ENCODE measurements around the gene RPL10A. TPM values are rescaled to one million over a fixed set of nuclear protein-coding genes. Genes with fewer than 3 reads are reported as not detected.
"Not testable (repeated sequence)": the region's sequence is repeated elsewhere in the genome, so short reads cannot be mapped to it uniquely, and the experiment has no call there.

The RPL10A gene
- total and polyA plus RNA-seq, 2 of the 13 experiments (the other 11 are each of a cell fraction or from before 2014, with no cell fraction given) = 1,854 to 2,726 TPM

GRCh38 chr6:35432702-35433101 lies 35.5 kb upstream of the RPL10A start:
- peak; percentile 25; the same call in 1 of the 2 replicates for TF ChIP-seq ZNF121 (CRISPR knock-in tag; IDR thresholded peaks at IDR 0.05)
- peak; percentile 54; the same call in 1 of the 2 replicates for TF ChIP-seq ZNF770 (CRISPR knock-in tag; IDR thresholded peaks at IDR 0.05)
- H3K9me3 ChIP-seq (ENCODE audit: low read length); H3K4me2 ChIP-seq (ENCODE audit: low read depth, low read length); H3K4me3 ChIP-seq (replicated peaks in 1 of 3; ENCODE audit: insufficient read depth in 1 of 3, low read depth in 2 of 3, low read length in 3 of 3); FAIRE-seq; POLR2A ChIA-PET; H3K27ac ChIP-seq (ENCODE audit: extremely low read length, insufficient read depth, low read length); DNase-seq (ENCODE audit: low spot score); CTCF ChIA-PET (ENCODE audit: low intra/inter-chr PET ratio, low total read pairs); ATAC-seq; H3K36me3 ChIP-seq (replicated peaks in 1 of 2; ENCODE audit: control insufficient read depth in 1 of 2, insufficient read depth in 2 of 2, low read length in 2 of 2); intact Hi-C loops (cut with micrococcal nuclease; ENCODE audit: unreplicated experiment); H4K20me1 ChIP-seq (ENCODE audit: insufficient read depth, low read length); BruUV-seq (replicated peaks); H3K9ac ChIP-seq (ENCODE audit: insufficient read depth, low read depth, low read length); in situ Hi-C loops (cut with HindIII; ENCODE audit: extremely low pct_ligation_motif_present, low pct_unique_long_range_greater_than_20kb); H2AFZ ChIP-seq (ENCODE audit: low read length); H3K79me2 ChIP-seq (ENCODE audit: insufficient read depth, low read length): not testable (repeated sequence)
- 42% methylated on average over 3 of the region's 3 CpGs for WGBS (ENCODE audit: low lambda C conversion rate)
- Histone ChIP-seq H3K27me3 (ENCODE audit: control insufficient read depth in 1 of 2, insufficient read depth in 2 of 2, low read length in 2 of 2) (peaks cover 2 to 16% of the 10 kb centered on the region in 2 experiments; a peak in 2 of 5 replicates), H3K4me1 (ENCODE audit: insufficient read depth, low read length) (peaks cover 64% of the 10 kb centered on the region)

- peak; percentile 27 for ATAC-seq
- H4K20me1 ChIP-seq (ENCODE audit: insufficient read depth, low read length) = no peaks in the 10 kb centered on the region
- ChIA-PET POLR2A (interaction anchor here (0.9 to 1.6 kb wide), 3 partner anchors 8 to 107 kb away, joined by 3 to 4 read pairs (median 3); no protein-coding TSS in a partner anchor), CTCF (ENCODE audit: low intra/inter-chr PET ratio, low total read pairs) (no interaction called here)
- DNase-seq (ENCODE audit: low spot score) = no peak
- H3K36me3 ChIP-seq (replicated peaks in 1 of 2; ENCODE audit: control insufficient read depth in 1 of 2, insufficient read depth in 2 of 2, low read length in 2 of 2) = no peaks in the 10 kb centered on the region
- H3K4me1 ChIP-seq (ENCODE audit: insufficient read depth, low read length) = peaks cover 59% of the 10 kb centered on the region
- H3K27ac ChIP-seq (ENCODE audit: extremely low read length, insufficient read depth, low read length) = no peak overlapping the region
- intact Hi-C loops (cut with micrococcal nuclease; ENCODE audit: unreplicated experiment) (no loop called here), in situ Hi-C loops (cut with HindIII; ENCODE audit: extremely low pct_ligation_motif_present, low pct_unique_long_range_greater_than_20kb) (no loop called here)
- H3K27me3 ChIP-seq (ENCODE audit: control insufficient read depth in 1 of 2, insufficient read depth in 2 of 2, low read length in 2 of 2) = peaks cover 2 to 16% of the 10 kb centered on the region in 2 experiments; a peak in 2 of 5 replicates
- no peak overlapping the region for H2AFZ ChIP-seq (ENCODE audit: low read length)
- no TSS peak for BruUV-seq (replicated peaks)
- WGBS (ENCODE audit: low lambda C conversion rate) = 24% methylated on average over 12 of the region's 16 CpGs
- no peaks in the 10 kb centered on the region; the same call in 1 of the 2 replicates for H3K9me3 ChIP-seq (ENCODE audit: low read length)
- no peak overlapping the region for H3K9ac ChIP-seq (ENCODE audit: insufficient read depth, low read depth, low read length)
- peak overlapping the region; percentile 8; the same call in 1 of the 2 replicates for H3K4me2 ChIP-seq (ENCODE audit: low read depth, low read length)
- no peak overlapping the region for H3K4me3 ChIP-seq (replicated peaks in 1 of 3; ENCODE audit: insufficient read depth in 1 of 3, low read depth in 2 of 3, low read length in 3 of 3)
- no peaks in the 10 kb centered on the region for H3K79me2 ChIP-seq (ENCODE audit: insufficient read depth, low read length)
- FAIRE-seq = no peak
- no peak for TF ChIP-seq HNF1A (IDR thresholded peaks at IDR 0.05; ENCODE audit: low read depth)
- no peak for TF ChIP-seq HNF1A (CRISPR knock-in tag; IDR thresholded peaks at IDR 0.05; ENCODE audit: borderline replicate concordance)
- no peak for TF ChIP-seq YEATS2 (CRISPR knock-in tag; IDR thresholded peaks at IDR 0.05; ENCODE audit: borderline replicate concordance)
- no peak for TF ChIP-seq PAX8 (CRISPR knock-in tag; IDR thresholded peaks at IDR 0.05; ENCODE audit: borderline replicate concordance)
- no peak for TF ChIP-seq HOXA7 (CRISPR knock-in tag; IDR thresholded peaks at IDR 0.05)
- TF ChIP-seq ZNF562 (CRISPR knock-in tag; IDR thresholded peaks at IDR 0.05; ENCODE audit: borderline replicate concordance) = no peak
- no peak for TF ChIP-seq BRCA1 (CRISPR knock-in tag; IDR thresholded peaks at IDR 0.05)
- TF ChIP-seq HMGA1 (CRISPR knock-in tag; conservative IDR thresholded peaks at IDR 0.05) = no peak
- peak; percentile 44; the same call in 1 of the 2 replicates for TF ChIP-seq SALL1 (CRISPR knock-in tag; IDR thresholded peaks at IDR 0.05)
These were observed 32.9 kb upstream of the RPL10A start for GRCh38 chr6:35435074-35435837.
